GM21367 (cell line): Measurements from ENCODE around the gene EFCAB6.

ENCODE experiments used
- ATAC-seq: cut with Tn5 transposase; IDR thresholded peaks from one replicate; pipeline ENCODE4 v1.9.1; 2021; ENCODE audit not compliant: unreplicated experiment

EFCAB6 gene

GRCh38 chr22:43555561-43556515 lies 256.3 kb downstream of the EFCAB6 start:
- ATAC-seq = no peak

GRCh38 chr22:43554694-43555365 lies 257.3 kb downstream of the EFCAB6 start:
- ATAC-seq = no peak

GRCh38 chr22:43554259-43554636 lies 257.9 kb downstream of the EFCAB6 start:
- ATAC-seq = no peak

GRCh38 chr22:43553451-43554258 lies 258.4 kb downstream of the EFCAB6 start:
- no peak for ATAC-seq

- ATAC-seq = no peak
Observed at GRCh38 chr22:43550672-43551071, 261.4 kb downstream of the EFCAB6 start.

GRCh38 chr22:43550024-43550620 lies 262.0 kb downstream of the EFCAB6 start:
- ATAC-seq = no peak

GRCh38 chr22:43546186-43546585 lies 265.9 kb downstream of the EFCAB6 start:
- no peak for ATAC-seq

GRCh38 chr22:43544289-43544673 lies 267.8 kb downstream of the EFCAB6 start:
- no peak for ATAC-seq

- no peak for ATAC-seq
Observed at GRCh38 chr22:43543522-43544288, 268.4 kb downstream of the EFCAB6 start.

- no peak for ATAC-seq
Observed at GRCh38 chr22:43542681-43543521, 269.2 kb downstream of the EFCAB6 start.

- no peak for ATAC-seq
Observed at GRCh38 chr22:43541462-43542407, 270.4 kb downstream of the EFCAB6 start.

- no peak for ATAC-seq
Observed at GRCh38 chr22:43541022-43541421, 271.1 kb downstream of the EFCAB6 start.

GRCh38 chr22:43540529-43540923 lies 271.6 kb downstream of the EFCAB6 start:
- no peak for ATAC-seq

GRCh38 chr22:43539572-43540528 lies 272.3 kb downstream of the EFCAB6 start:
- no peak for ATAC-seq

- ATAC-seq = no peak
Observed at GRCh38 chr22:43537019-43537585, 275.0 kb downstream of the EFCAB6 start.

- ATAC-seq = no peak
Observed at GRCh38 chr22:43535741-43536140, 276.4 kb downstream of the EFCAB6 start.

GRCh38 chr22:43535336-43535735 lies 276.8 kb downstream of the EFCAB6 start:
- ATAC-seq = no peak
